ENCODE measurements around the gene PIK3AP1. TPM values are rescaled to one million over a fixed set of nuclear protein-coding genes. Genes with fewer than 3 reads are reported as not detected.

The PIK3AP1 gene
- total RNA-seq, 1 experiment from 2014 or later, result 7.1 TPM

DNA sequence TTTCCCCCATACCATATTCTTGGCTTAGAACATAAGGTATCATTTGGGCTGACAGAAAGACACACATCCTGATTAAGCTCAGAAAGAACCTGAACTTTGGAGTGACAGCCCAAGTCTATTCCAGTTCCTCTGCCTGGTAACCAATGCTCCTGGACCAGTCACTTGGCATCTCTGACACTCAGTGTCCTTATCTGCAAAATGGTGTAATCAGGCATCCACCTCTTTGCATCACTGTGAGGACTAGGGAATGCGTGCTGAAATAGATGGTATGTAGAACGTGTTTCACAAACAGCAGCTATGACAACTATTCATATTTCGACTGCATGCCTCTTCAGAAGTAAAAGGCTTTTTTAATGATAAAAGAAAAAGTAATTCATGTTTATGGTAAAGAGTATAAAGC is 26.2 kb upstream of the PIK3AP1 start:
- Histone ChIP-seq H3K9ac (ENCODE audit: low read length) (no peak overlapping the region), H3K27me3 (ENCODE audit: insufficient read depth, low read length) (no peaks in the 10 kb centered on the region), H3K79me2 (ENCODE audit: insufficient read depth, low read length) (no peaks in the 10 kb centered on the region), H3K4me2 (ENCODE audit: low read length) (no peak overlapping the region), H3K36me3 (ENCODE audit: control insufficient read depth in 1 of 2, insufficient read depth in 2 of 2, low read length in 2 of 2) (no peaks in the 10 kb centered on the region), H3K9me2 (ENCODE audit: insufficient read depth) (no peaks in the 10 kb centered on the region), H2AFZ (ENCODE audit: low read depth, low read length, poor library complexity, severe bottlenecking) (no peak overlapping the region), H3K4me1 (ENCODE audit: control insufficient read depth in 1 of 2, insufficient read depth in 2 of 2, low read length in 2 of 2) (no peaks in the 10 kb centered on the region), H4K20me1 (ENCODE audit: insufficient read depth) (no peaks in the 10 kb centered on the region), H3K27ac (ENCODE audit: low read depth, low read length) (no peak overlapping the region), H3K9me3 (ENCODE audit: control insufficient read depth in 1 of 2, insufficient read depth in 1 of 2, low read depth in 1 of 2, low read length in 2 of 2) (no peaks in the 10 kb centered on the region), H3K4me3 (replicated peaks in 1 of 2; ENCODE audit: low read depth in 1 of 2, low read length in 2 of 2) (no peak overlapping the region)
- CTCF ChIA-PET, result no interaction called here
- no peak for ATAC-seq
- RAD21 ChIA-PET (ENCODE audit: low non-redundant PET in 1 of 2, low total read pairs in 2 of 2, uncharacterized antibody in 2 of 2, unreplicated experiment in 2 of 2), result no interaction called here
- TF ChIP-seq EGR1 (IDR thresholded peaks at IDR 0.05; ENCODE audit: low read depth) (no peak), POLR2A (IDR thresholded peaks at IDR 0.05; ENCODE audit: borderline replicate concordance, extremely low read depth, insufficient read depth, insufficient read length) (no peak), YY1 (IDR thresholded peaks at IDR 0.05; ENCODE audit: extremely low read depth, insufficient replicate concordance, low read depth, low read length) (no peak), ZNF274 (IDR thresholded peaks at IDR 0.05; ENCODE audit: low read depth, low read length) (no peak), TCF7L2 (IDR thresholded peaks at IDR 0.05; ENCODE audit: borderline replicate concordance, extremely low read depth, insufficient read depth, insufficient read length) (no peak), SIN3A (IDR thresholded peaks at IDR 0.05; ENCODE audit: low read depth) (no peak), SRF (IDR thresholded peaks at IDR 0.05; ENCODE audit: low read depth) (no peak)
- DNase-seq (ENCODE audit: low read depth, low spot score), result no peak
- intact Hi-C loops (cut with micrococcal nuclease), result no loop called here
- POLR2A ChIA-PET, result no interaction called here
- BruUV-seq (replicated peaks), result no TSS peak

DNA sequence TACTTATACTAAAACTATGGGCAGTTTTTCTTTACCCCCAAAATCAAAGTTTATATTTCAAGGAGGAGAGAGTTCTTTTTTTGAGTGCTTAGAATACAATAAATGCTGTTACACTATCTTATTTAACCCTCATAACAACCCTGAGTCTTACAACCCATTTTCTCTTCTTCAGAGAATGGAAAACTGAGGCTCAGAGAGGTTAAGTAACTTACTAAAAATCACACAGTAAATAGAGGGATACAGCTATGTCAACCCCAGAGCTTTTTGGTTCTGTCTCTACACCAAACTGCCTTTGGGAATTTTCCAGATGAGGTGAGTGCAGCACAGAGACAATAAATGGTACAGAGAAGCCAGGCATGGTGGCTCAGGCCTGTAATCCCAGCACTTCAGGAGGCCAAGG is 25.6 kb upstream of the PIK3AP1 start:
- no peak overlapping the region for H3K4me2 ChIP-seq (ENCODE audit: low read length)
- H3K4me3 ChIP-seq (replicated peaks in 1 of 2; ENCODE audit: low read depth in 1 of 2, low read length in 2 of 2), result no peak overlapping the region
- BruUV-seq (replicated peaks), result no TSS peak
- no peaks in the 10 kb centered on the region for H4K20me1 ChIP-seq (ENCODE audit: insufficient read depth)
- no peaks in the 10 kb centered on the region for H3K9me3 ChIP-seq (ENCODE audit: control insufficient read depth in 1 of 2, insufficient read depth in 1 of 2, low read depth in 1 of 2, low read length in 2 of 2)
- no peaks in the 10 kb centered on the region for H3K36me3 ChIP-seq (ENCODE audit: control insufficient read depth in 1 of 2, insufficient read depth in 2 of 2, low read length in 2 of 2)
- no peaks in the 10 kb centered on the region for H3K79me2 ChIP-seq (ENCODE audit: insufficient read depth, low read length)
- TF ChIP-seq, protein P1, sequence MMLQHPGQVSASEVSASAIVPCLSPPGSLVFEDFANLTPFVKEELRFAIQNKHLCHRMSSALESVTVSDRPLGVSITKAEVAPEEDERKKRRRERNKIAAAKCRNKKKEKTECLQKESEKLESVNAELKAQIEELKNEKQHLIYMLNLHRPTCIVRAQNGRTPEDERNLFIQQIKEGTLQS (IDR thresholded peaks at IDR 0.05), result no peak
- TF ChIP-seq POLR2AphosphoS5 (IDR thresholded peaks at IDR 0.05; ENCODE audit: low read depth, low read length) (no peak), SIN3A (IDR thresholded peaks at IDR 0.05; ENCODE audit: low read depth) (no peak), CBX3 (IDR thresholded peaks at IDR 0.05; ENCODE audit: low read depth) (no peak)
- no peak overlapping the region for H3K27ac ChIP-seq (ENCODE audit: low read depth, low read length)
- ChIA-PET POLR2A (no interaction called here), RAD21 (ENCODE audit: low non-redundant PET in 1 of 2, low total read pairs in 2 of 2, uncharacterized antibody in 2 of 2, unreplicated experiment in 2 of 2) (no interaction called here), CTCF (no interaction called here)
- DNase-seq (ENCODE audit: low read depth, low spot score), result no peak
- H2AFZ ChIP-seq (ENCODE audit: low read depth, low read length, poor library complexity, severe bottlenecking), result no peak overlapping the region
- no peaks in the 10 kb centered on the region for H3K27me3 ChIP-seq (ENCODE audit: insufficient read depth, low read length)
- no peaks in the 10 kb centered on the region for H3K9me2 ChIP-seq (ENCODE audit: insufficient read depth)
- ATAC-seq, result no peak
- intact Hi-C loops (cut with micrococcal nuclease), result no loop called here
- H3K4me1 ChIP-seq (ENCODE audit: control insufficient read depth in 1 of 2, insufficient read depth in 2 of 2, low read length in 2 of 2), result no peaks in the 10 kb centered on the region
- no peak overlapping the region for H3K9ac ChIP-seq (ENCODE audit: low read length)

All from HCT116 (cell line).